H7 (cell line): ENCODE measurements around the gene TINAGL1. TPM values are rescaled to one million over a fixed set of nuclear protein-coding genes. Genes with fewer than 3 reads are reported as not detected.

Experiments used
- DNase-seq: peaks from one replicate; pipeline ENCODE4 v3.0.0; 2012
- H3K27me3 ChIP-seq: 2 replicates; pipeline ENCODE4 v1.6.0; 2011; ENCODE audit warnings: mild to moderate bottlenecking, low read length; ENCODE audit not compliant: control insufficient read depth, insufficient read depth
- H3K36me3 ChIP-seq: replicated peaks from 2 replicates; pipeline ENCODE4 v1.5.1; 2011; ENCODE audit warnings: low read length; ENCODE audit not compliant: control insufficient read depth, insufficient read depth
- H3K4me3 ChIP-seq: 2 replicates; pipeline ENCODE4 v1.5.1; 2011; ENCODE audit warnings: low read depth, mild to moderate bottlenecking, control low read depth, low read length, moderate library complexity; ENCODE audit not compliant: insufficient read depth
- total RNA-seq: library from RNA; depleted of rRNA; stranded (reverse); fragments of >200 nt; shearing (Covaris generic); gene quantifications from 2 replicates; pipeline ENCODE4 v1.2.3, GENCODE V29; 2014; rRNA removed

Gene TINAGL1
- total RNA-seq, result 11.5 and 14.2 TPM in 2 replicates

GRCh38 chr1:31576201-31576669 lies at the start of gene TINAGL1:
Gene TINAGL1 (plus strand): TSS chr1:31576515. CDS start chr1:31577149, 634 bp downstream.
- H3K4me3 ChIP-seq, result peak within 1 kb of the TSS; percentile 21; the same call in 1 of the 2 replicates
- DNase-seq, result peak; percentile 94
- H3K36me3 ChIP-seq, result no peaks in the 10 kb centered on the region
- H3K27me3 ChIP-seq, result no peaks in the 10 kb centered on the region; the same call in 1 of the 2 replicates

- no peak for DNase-seq
- Histone ChIP-seq H3K4me3 (no peak overlapping the region), H3K36me3 (no peaks in the 10 kb centered on the region), H3K27me3 (no peaks in the 10 kb centered on the region; the same call in 1 of the 2 replicates)
Measured at GRCh38 chr1:31529999-31530684, 46.2 kb upstream of the TINAGL1 start.

GRCh38 chr1:31531177-31531999 lies 44.9 kb upstream of the TINAGL1 start:
- no peaks in the 10 kb centered on the region; the same call in 1 of the 2 replicates for H3K27me3 ChIP-seq
- DNase-seq, result no peak
- H3K36me3 ChIP-seq, result no peaks in the 10 kb centered on the region
- H3K4me3 ChIP-seq, result no peak overlapping the region

GRCh38 chr1:31532173-31532572 lies 44.1 kb upstream of the TINAGL1 start:
- no peak for DNase-seq
- Histone ChIP-seq H3K36me3 (no peaks in the 10 kb centered on the region), H3K4me3 (no peak overlapping the region), H3K27me3 (no peaks in the 10 kb centered on the region; the same call in 1 of the 2 replicates)

GRCh38 chr1:31535561-31535960 lies 40.8 kb upstream of the TINAGL1 start:
- Histone ChIP-seq H3K4me3 (no peak overlapping the region), H3K27me3 (no peaks in the 10 kb centered on the region; the same call in 1 of the 2 replicates), H3K36me3 (no peaks in the 10 kb centered on the region)
- no peak for DNase-seq

- no peaks in the 10 kb centered on the region; the same call in 1 of the 2 replicates for H3K27me3 ChIP-seq
- H3K36me3 ChIP-seq, result no peaks in the 10 kb centered on the region
- no peak overlapping the region for H3K4me3 ChIP-seq
- no peak for DNase-seq
Measured at GRCh38 chr1:31539329-31539728, 37.0 kb upstream of the TINAGL1 start.

- Histone ChIP-seq H3K36me3 (no peaks in the 10 kb centered on the region), H3K27me3 (no peaks in the 10 kb centered on the region), H3K4me3 (no peak overlapping the region)
- DNase-seq, result no peak
Measured at GRCh38 chr1:31541194-31541593, 35.1 kb upstream of the TINAGL1 start.

- no peaks in the 10 kb centered on the region; the same call in 1 of the 2 replicates for H3K27me3 ChIP-seq
- H3K4me3 ChIP-seq, result no peak overlapping the region
- no peak for DNase-seq
- H3K36me3 ChIP-seq, result no peaks in the 10 kb centered on the region
Measured at GRCh38 chr1:31545927-31546540, 30.3 kb upstream of the TINAGL1 start.

- Histone ChIP-seq H3K27me3 (no peaks in the 10 kb centered on the region; the same call in 1 of the 2 replicates), H3K4me3 (no peak overlapping the region), H3K36me3 (no peaks in the 10 kb centered on the region)
- DNase-seq, result peak; percentile 65
Measured at GRCh38 chr1:31548534-31548906, 27.8 kb upstream of the TINAGL1 start.

GRCh38 chr1:31548907-31549808 lies 27.2 kb upstream of the TINAGL1 start:
- H3K27me3 ChIP-seq, result no peaks in the 10 kb centered on the region; the same call in 1 of the 2 replicates
- peak overlapping the region; percentile 63 for H3K4me3 ChIP-seq
- no peaks in the 10 kb centered on the region for H3K36me3 ChIP-seq

GRCh38 chr1:31549809-31550620 lies 26.3 kb upstream of the TINAGL1 start:
- Histone ChIP-seq H3K36me3 (no peaks in the 10 kb centered on the region), H3K4me3 (peak overlapping the region; percentile 63; the same call in 1 of the 2 replicates), H3K27me3 (no peaks in the 10 kb centered on the region; the same call in 1 of the 2 replicates)
- no peak for DNase-seq

More at GRCh38 chr1:31548907-31549808, 27.2 kb upstream of the TINAGL1 start:
- peak; percentile 88 for DNase-seq

- H3K4me3 ChIP-seq, result no peak overlapping the region
- no peaks in the 10 kb centered on the region for H3K36me3 ChIP-seq
- no peak for DNase-seq
Measured at GRCh38 chr1:31551208-31551607, 25.1 kb upstream of the TINAGL1 start.

GRCh38 chr1:31552489-31552888 lies 23.8 kb upstream of the TINAGL1 start:
- no peak for DNase-seq
- no peaks in the 10 kb centered on the region for H3K36me3 ChIP-seq
- no peaks in the 10 kb centered on the region; the same call in 1 of the 2 replicates for H3K27me3 ChIP-seq
- no peak overlapping the region for H3K4me3 ChIP-seq

More at GRCh38 chr1:31551208-31551607, 25.1 kb upstream of the TINAGL1 start:
- no peaks in the 10 kb centered on the region; the same call in 1 of the 2 replicates for H3K27me3 ChIP-seq
